HepG2 (cell line): ENCODE results near the gene DCDC2C. TPM values are rescaled to one million over a fixed set of nuclear protein-coding genes. Genes with fewer than 3 reads are reported as not detected.

Source experiments
- ATAC-seq: fragments of 200-7000 bp; cut with Tn5 transposase; 3 replicates; pipeline ENCODE4 v1.9.1; 2020; ENCODE audit warnings: mild to moderate bottlenecking, moderate library complexity
- BruUV-seq: library from RNA; stranded (reverse); fragments of 400-500 nt; replicated peaks from 2 replicates; lab custom pipeline; 2021; lab: Mats Ljungman, UMichigan
- CTCF ChIA-PET: fragments of 300-600 bp; formaldehyde crosslinking; extraction: SDS; loops from one replicate; lab custom pipeline; 2021; ENCODE audit warnings: low total read pairs, inconsistent platforms, low intra/inter-chr PET ratio; lab: Yijun Ruan, JAX
- POLR2A ChIA-PET: fragments of 350-600 bp; sonication (Branson Sonifier 250); formaldehyde crosslinking; loops from one replicate; lab custom pipeline; 2020; ENCODE audit warnings: antibody characterized with exemption, inconsistent platforms; lab: Yijun Ruan, JAX
- DNase-seq: peaks from one replicate; pipeline ENCODE4 v3.0.0-alpha.2; 2015; ENCODE audit warnings: low spot score
- FAIRE-seq: peaks from 3 replicates; lab custom pipeline; 2011; peaks lifted over from hg19 to GRCh38; lab: Jason Lieb, UNC
- H2AFZ ChIP-seq: one replicate; pipeline ENCODE4 v1.6.1; 2011; ENCODE audit warnings: low read length, inconsistent platforms
- H3K27ac ChIP-seq: fragments of 300-600 bp; 3 replicates; pipeline ENCODE4 v1.8.0; 2011; ENCODE audit warnings: mixed run types, mild to moderate bottlenecking, mixed read lengths, low read length, inconsistent platforms; ENCODE audit not compliant: insufficient read depth; ENCODE audit errors: extremely low read length
- H3K27me3 ChIP-seq, 2 experiments: fragments of 200-600 bp in 1 of 2; 2 replicates in 1 of 2; 3 replicates in 1 of 2; pipeline versions ENCODE4 v1.6.0 to v1.8.0; 2011; ENCODE audit warnings: low read length in 2 of 2, mild to moderate bottlenecking in 2 of 2, moderate library complexity in 2 of 2, inconsistent platforms in 1 of 2; ENCODE audit not compliant: insufficient read depth in 2 of 2, control insufficient read depth in 1 of 2
- H3K36me3 ChIP-seq, 2 experiments: fragments of 200-600 bp in 1 of 2; replicated peaks in 1 of 2; 2 replicates in 1 of 2; 3 replicates in 1 of 2; pipeline versions ENCODE4 v1.5.1 to v1.8.0; 2011; ENCODE audit warnings: low read length in 2 of 2, inconsistent platforms in 1 of 2; ENCODE audit not compliant: insufficient read depth in 2 of 2, control insufficient read depth in 1 of 2
- H3K4me1 ChIP-seq: 2 replicates; pipeline ENCODE4 v1.5.1; 2012; ENCODE audit warnings: low read length, inconsistent platforms; ENCODE audit not compliant: insufficient read depth
- H3K4me2 ChIP-seq: 2 replicates; pipeline ENCODE4 v1.6.0; 2011; ENCODE audit warnings: low read depth, low read length, inconsistent platforms
- H3K4me3 ChIP-seq, 3 experiments: fragments of 200-600 bp in 1 of 3; sonication (generic), shearing (Covaris generic) in 1 of 3; replicated peaks in 1 of 3; 2 replicates each; pipeline ENCODE4 v1.5.1; 2011 to 2016; ENCODE audit warnings: low read length in 3 of 3, inconsistent platforms in 2 of 3, low read depth in 2 of 3, mild to moderate bottlenecking in 2 of 3, control low read depth in 1 of 3, mixed read lengths in 1 of 3; ENCODE audit not compliant: insufficient read depth in 1 of 3
- H3K79me2 ChIP-seq: one replicate; pipeline ENCODE4 v1.6.1; 2011; ENCODE audit warnings: low read length, inconsistent platforms; ENCODE audit not compliant: insufficient read depth
- H3K9ac ChIP-seq: 2 replicates; pipeline ENCODE4 v1.6.0; 2011; ENCODE audit warnings: mild to moderate bottlenecking, low read depth, low read length, inconsistent platforms; ENCODE audit not compliant: insufficient read depth
- H3K9me3 ChIP-seq: 2 replicates; pipeline ENCODE4 v1.5.1; 2012; ENCODE audit warnings: mild to moderate bottlenecking, low read length
- H4K20me1 ChIP-seq: 2 replicates; pipeline ENCODE4 v1.6.0; 2011; ENCODE audit warnings: inconsistent platforms, mild to moderate bottlenecking, low read length, moderate library complexity; ENCODE audit not compliant: insufficient read depth
- ATF6 ChIP-seq: sonication (generic); formaldehyde crosslinking; conservative IDR thresholded peaks from 2 replicates; pipeline ENCODE4 v1.4.0; 2020; ENCODE audit warnings: missing genetic modification reagents
- CEBPB ChIP-seq: IDR thresholded peaks from 2 replicates; pipeline ENCODE4 v1.6.1; 2011; ENCODE audit warnings: low read depth, low read length, improper control_type of control experiment, borderline replicate concordance
- CEBPG ChIP-seq: IDR thresholded peaks from 2 replicates; pipeline ENCODE4 v1.6.1; 2016
- DR1 ChIP-seq: sonication (generic); formaldehyde crosslinking; IDR thresholded peaks from 2 replicates; pipeline ENCODE4 v1.8.0; 2021; ENCODE audit warnings: mild to moderate bottlenecking, missing genetic modification reagents, inconsistent platforms
- FOSL2 ChIP-seq: sonication (generic); formaldehyde crosslinking; IDR thresholded peaks from 2 replicates; pipeline ENCODE4 v1.4.0; 2020; ENCODE audit warnings: missing genetic modification reagents
- HNRNPH1 ChIP-seq: fragments of 200-400 bp; formaldehyde crosslinking; optimal IDR thresholded peaks from 2 replicates; pipeline ENCODE3; 2017; ENCODE audit warnings: mild to moderate bottlenecking, low read depth, low read length
- KAT7 ChIP-seq: IDR thresholded peaks from 2 replicates; pipeline ENCODE4 v1.6.1; 2018; ENCODE audit warnings: borderline replicate concordance, missing compliant biosample characterization
- MAFF ChIP-seq: IDR thresholded peaks from 2 replicates; pipeline ENCODE4 v1.6.1; 2011; ENCODE audit warnings: low read depth, low read length, improper control_type of control experiment
- MAFK ChIP-seq, 2 experiments: IDR thresholded peaks in 1 of 2; conservative IDR thresholded peaks in 1 of 2; 2 replicates each; pipeline ENCODE4 v1.6.1; 2011; ENCODE audit warnings: improper control_type of control experiment in 2 of 2, low read length in 2 of 2
- MTF1 ChIP-seq: sonication (generic); formaldehyde crosslinking; IDR thresholded peaks from 2 replicates; pipeline ENCODE4 v1.5.0; 2020; ENCODE audit warnings: missing genetic modification reagents
- NFE2 ChIP-seq: sonication (generic); formaldehyde crosslinking; IDR thresholded peaks from 2 replicates; pipeline ENCODE4 v1.4.0; 2020; ENCODE audit warnings: missing genetic modification reagents
- NFE2L2 ChIP-seq: fragments of 150-350 bp; IDR thresholded peaks from 2 replicates; pipeline ENCODE4 v1.6.1; 2014; ENCODE audit warnings: low read length
- NFYB ChIP-seq: sonication (generic); formaldehyde crosslinking; IDR thresholded peaks from 2 replicates; pipeline ENCODE4 v1.4.0; 2020; ENCODE audit warnings: missing genetic modification reagents
- SNAI1 ChIP-seq: sonication (generic); formaldehyde crosslinking; IDR thresholded peaks from 2 replicates; pipeline ENCODE4 v1.5.0; 2020; ENCODE audit warnings: mild to moderate bottlenecking, missing genetic modification reagents, borderline replicate concordance
- SP140L ChIP-seq: sonication (generic); formaldehyde crosslinking; IDR thresholded peaks from 2 replicates; pipeline ENCODE4 v1.4.0; 2020; ENCODE audit warnings: missing genetic modification reagents, borderline replicate concordance
- STAT5B ChIP-seq: sonication (generic); formaldehyde crosslinking; IDR thresholded peaks from 2 replicates; pipeline ENCODE4 v1.4.0; 2020; ENCODE audit warnings: missing genetic modification reagents
- TBP ChIP-seq: sonication (generic); formaldehyde crosslinking; IDR thresholded peaks from 2 replicates; pipeline ENCODE4 v1.5.0; 2020; ENCODE audit warnings: missing genetic modification reagents
- ZNF468 ChIP-seq: sonication (generic); formaldehyde crosslinking; IDR thresholded peaks from 2 replicates; pipeline ENCODE4 v1.8.0; 2022; ENCODE audit warnings: mild to moderate bottlenecking, moderate library complexity, missing genetic modification reagents
- ZNF501 ChIP-seq: sonication (generic); formaldehyde crosslinking; IDR thresholded peaks from 2 replicates; pipeline ENCODE4 v1.5.1; 2020; ENCODE audit warnings: mild to moderate bottlenecking, moderate library complexity, missing genetic modification reagents
- ZNF557 ChIP-seq: sonication (generic); formaldehyde crosslinking; IDR thresholded peaks from 2 replicates; pipeline ENCODE4 v1.4.0; 2020; ENCODE audit warnings: missing genetic modification reagents
- ZNF713 ChIP-seq: sonication (generic); formaldehyde crosslinking; IDR thresholded peaks from 2 replicates; pipeline ENCODE4 v1.4.0; 2020; ENCODE audit warnings: mild to moderate bottlenecking, missing genetic modification reagents
- WGBS: methylation state at CpG from one replicate; pipeline ENCODE4 v1.1.6; 2017; ENCODE audit warnings: low lambda C conversion rate; 5-methylcytosine and 5-hydroxymethylcytosine counted together
- in situ Hi-C: cut with HindIII; loops from 2 replicates; pipeline ENCODE4 v1.10.0; 2017; ENCODE audit warnings: low pct_unique_long_range_greater_than_20kb; ENCODE audit not compliant: extremely low pct_ligation_motif_present
- intact Hi-C: fragments of 100-400 bp; cut with micrococcal nuclease; formaldehyde crosslinking; loops from one replicate; pipeline ENCODE4 v1.10.0; 2022; ENCODE audit not compliant: unreplicated experiment
- polyA plus RNA-seq, 8 experiments: library from polyadenylated mRNA; depleted of rRNA in 3 of 8; stranded (reverse) in 7 of 8; unstranded in 1 of 8; fragments of >200 nt; fragmentation: Illumina TruSeq in 4 of 8; extraction: Trizol in 4 of 8; gene quantifications; 2 replicates each; pipeline versions ENCODE4 v1.2.1 to v1.2.3, GENCODE V29; 2011 to 2016; ENCODE audit warnings: low read depth in 4 of 8, missing spikeins in 1 of 8, mixed read lengths in 1 of 8; ENCODE audit not compliant: insufficient read depth in 1 of 8
- total RNA-seq, 5 experiments: library from RNA; depleted of rRNA; stranded (reverse); fragments of >200 nt; fragmentation: Illumina TruSeq; extraction: Trizol; gene quantifications; 2 replicates each; pipeline ENCODE4 v1.2.3, GENCODE V29; 2016; ENCODE audit warnings: low read depth in 1 of 5

DCDC2C gene
- total and polyA plus RNA-seq, 2 of the 13 experiments (the other 11 are each of a cell fraction or from before 2014, with no cell fraction given), result not detected

- H3K79me2 ChIP-seq, result no peaks in the 10 kb centered on the region
- H4K20me1 ChIP-seq, result no peaks in the 10 kb centered on the region
- H2AFZ ChIP-seq, result no peak overlapping the region
- H3K27ac ChIP-seq, result no peak overlapping the region
- FAIRE-seq (no peak), DNase-seq (peak; percentile 12), ATAC-seq (no peak)
- H3K4me3 ChIP-seq, result no peak overlapping the region
- no peaks in the 10 kb centered on the region for H3K36me3 ChIP-seq
- intact Hi-C loops (no loop called here), in situ Hi-C loops (no loop called here)
- POLR2A ChIA-PET, result no interaction called here
- TF ChIP-seq NFE2L2 (peak; percentile 91), ZNF713 (CRISPR knock-in tag) (no peak), SP140L (CRISPR knock-in tag) (no peak), MAFF (peak; percentile 46), CEBPG (CRISPR knock-in tag) (0 out of 2 replicates have a peak, but pooled peaks have one; percentile 24), NFE2 (CRISPR knock-in tag) (peak; percentile 77; the same call in 1 of the 2 replicates), FOSL2 (peak; percentile 19; the same call in 1 of the 2 replicates), MTF1 (CRISPR knock-in tag) (no peak), MAFK (conservative IDR thresholded peaks at IDR 0.05 in 1 of 2, IDR thresholded peaks at IDR 0.05 in 1 of 2; ENCODE audit: low read length in 2 of 2) (peak; percentile 42 to 43; a peak in 2 of 4 replicates), CEBPB (peak; percentile 62)
- 24% methylated on average over 3 of the region's 3 CpGs for WGBS
- CTCF ChIA-PET, result no interaction called here
- no peaks in the 10 kb centered on the region for H3K4me1 ChIP-seq
- H3K4me2 ChIP-seq, result no peak overlapping the region
- BruUV-seq, result no TSS peak
- H3K9ac ChIP-seq, result no peak overlapping the region
- no peaks in the 10 kb centered on the region for H3K9me3 ChIP-seq
- H3K27me3 ChIP-seq, result peaks cover 0 to 7% of the 10 kb centered on the region in 2 experiments; a peak in 1 of 5 replicates
Observed at GRCh38 chr2:3807853-3808252, 104.5 kb downstream of the DCDC2C start.

DNA sequence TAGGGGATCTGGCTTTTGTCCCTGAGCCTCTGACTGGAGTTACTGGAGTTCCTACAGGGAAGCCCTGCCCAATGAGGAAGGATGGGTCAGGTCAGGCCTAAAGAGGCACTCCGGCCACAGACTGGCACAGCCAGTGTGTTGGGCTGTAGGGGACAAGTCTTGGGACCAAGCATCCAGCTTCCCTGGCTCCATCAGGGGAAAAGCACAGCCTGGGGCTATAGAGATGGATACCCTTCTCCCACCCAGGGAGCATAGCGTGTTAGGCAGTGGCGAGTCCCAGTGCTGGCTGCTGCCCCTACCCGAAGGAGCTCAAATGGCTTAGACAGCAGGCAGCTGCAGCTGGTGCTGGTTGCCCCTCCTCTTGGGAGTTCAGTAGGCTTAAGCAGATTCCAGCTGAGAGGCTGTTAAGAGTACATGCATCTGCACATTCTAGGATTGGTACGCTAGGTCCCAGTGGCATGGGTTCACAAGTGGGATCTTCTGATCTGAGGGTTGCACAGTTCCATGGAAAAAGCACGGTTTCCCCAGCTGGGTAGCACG is 111.4 kb downstream of the DCDC2C start:
- no peak overlapping the region for H3K4me2 ChIP-seq
- no peak overlapping the region for H3K27ac ChIP-seq
- no peak for ATAC-seq
- DNase-seq, result no peak
- no peak overlapping the region for H2AFZ ChIP-seq
- H3K4me3 ChIP-seq, result no peak overlapping the region
- in situ Hi-C loops, result no loop called here
- POLR2A ChIA-PET, result no interaction called here
- H3K79me2 ChIP-seq, result no peaks in the 10 kb centered on the region
- no TSS peak for BruUV-seq
- H3K9me3 ChIP-seq, result peaks cover 20% of the 10 kb centered on the region; the same call in 1 of the 2 replicates
- CTCF ChIA-PET, result no interaction called here
- 4% methylated on average over 3 of the region's 7 CpGs for WGBS
- FAIRE-seq, result no peak
- intact Hi-C loops, result no loop called here
- no peak overlapping the region for H3K9ac ChIP-seq
- H3K27me3 ChIP-seq, result no peaks in the 10 kb centered on the region
- H4K20me1 ChIP-seq, result no peaks in the 10 kb centered on the region
- H3K36me3 ChIP-seq, result no peaks in the 10 kb centered on the region
- H3K4me1 ChIP-seq, result no peaks in the 10 kb centered on the region
- TF ChIP-seq ZNF468 (CRISPR knock-in tag), result no peak
- TF ChIP-seq STAT5B (CRISPR knock-in tag), result no peak
- no peak for TF ChIP-seq ATF6 (CRISPR knock-in tag)
- no peak for TF ChIP-seq ZNF501
- TF ChIP-seq ZNF557 (CRISPR knock-in tag), result no peak
- no peak for TF ChIP-seq NFYB
- no peak for TF ChIP-seq SNAI1
- no peak for TF ChIP-seq TBP
- TF ChIP-seq DR1 (CRISPR knock-in tag), result no peak
- no peak for TF ChIP-seq HNRNPH1
- TF ChIP-seq KAT7 (CRISPR knock-in tag), result no peak
